GM12864 (cell line): ENCODE results near the gene ARFGAP3.

Experiments used
- DNase-seq: peaks from one replicate; pipeline ENCODE4 v3.0.0-alpha.2; 2011; ENCODE audit warnings: low read depth
- H3K4me3 ChIP-seq: 2 replicates; pipeline ENCODE4 v1.5.1; 2011; ENCODE audit warnings: mild to moderate bottlenecking, low read depth, low read length, control low read depth
- CTCF ChIP-seq: IDR thresholded peaks from 2 replicates; pipeline ENCODE4 v1.5.1; 2011; ENCODE audit warnings: low read depth, mild to moderate bottlenecking, moderate library complexity, low read length, control low read depth, inconsistent platforms; ENCODE audit errors: missing control alignments

Gene ARFGAP3

GRCh38 chr22:42878561-42879305 is 21.7 kb upstream of the ARFGAP3 start:
- no peak for TF ChIP-seq CTCF
- DNase-seq: no peak

GRCh38 chr22:42877597-42878340 is 20.7 kb upstream of the ARFGAP3 start:
- DNase-seq: no peak
- no peak overlapping the region for H3K4me3 ChIP-seq
- TF ChIP-seq CTCF: no peak

More at GRCh38 chr22:42878561-42879305, 21.7 kb upstream of the ARFGAP3 start:
- H3K4me3 ChIP-seq: no peak overlapping the region

GRCh38 chr22:42877158-42877557 is 20.1 kb upstream of the ARFGAP3 start:
- H3K4me3 ChIP-seq: no peak overlapping the region
- DNase-seq: no peak
- TF ChIP-seq CTCF: no peak

- no peak for TF ChIP-seq CTCF
- no peak overlapping the region for H3K4me3 ChIP-seq
- DNase-seq: no peak
Measured at GRCh38 chr22:42876041-42876440, 19.0 kb upstream of the ARFGAP3 start.

GRCh38 chr22:42874010-42874409 is 16.9 kb upstream of the ARFGAP3 start:
- H3K4me3 ChIP-seq: no peak overlapping the region
- DNase-seq: no peak

GRCh38 chr22:42873356-42873755 is 16.3 kb upstream of the ARFGAP3 start:
- TF ChIP-seq CTCF: no peak
- no peak overlapping the region for H3K4me3 ChIP-seq
- no peak for DNase-seq

More at GRCh38 chr22:42874010-42874409, 16.9 kb upstream of the ARFGAP3 start:
- no peak for TF ChIP-seq CTCF

- H3K4me3 ChIP-seq: no peak overlapping the region
- TF ChIP-seq CTCF: no peak
- DNase-seq: no peak
Measured at GRCh38 chr22:42872821-42873220, 15.7 kb upstream of the ARFGAP3 start.
